Neural cell (in vitro differentiated cells): ENCODE data around the gene PUM1.

Source experiments
- EP300 ChIP-seq: fragments of 450-650 bp; conservative IDR thresholded peaks from 2 replicates; pipeline ENCODE4 v1.6.1; 2014; ENCODE audit warnings: antibody characterized with exemption, mild to moderate bottlenecking, moderate library complexity; ENCODE audit not compliant: poor library complexity, severe bottlenecking
- EZH2 ChIP-seq: fragments of 200-600, 300-800 bp; shearing (Covaris generic), sonication (generic); IDR thresholded peaks from 2 replicates; pipeline ENCODE4 v1.6.1; 2014; ENCODE audit warnings: antibody characterized with exemption, low read length, borderline replicate concordance, mild to moderate bottlenecking; ENCODE audit not compliant: insufficient read depth, poor library complexity, severe bottlenecking
- POLR2AphosphoS5 ChIP-seq: IDR thresholded peaks from 2 replicates; pipeline ENCODE4 v1.6.1; 2012
- RAD21 ChIP-seq: fragments of 450-650 bp; conservative IDR thresholded peaks from 2 replicates; pipeline ENCODE4 v1.6.1; 2014; ENCODE audit warnings: antibody characterized with exemption, mild to moderate bottlenecking, moderate library complexity
- SMC3 ChIP-seq: fragments of 450-650 bp; conservative IDR thresholded peaks from 2 replicates; pipeline ENCODE4 v1.6.1; 2014; ENCODE audit warnings: antibody characterized with exemption, mild to moderate bottlenecking, moderate library complexity; ENCODE audit not compliant: poor library complexity
- TF ChIP-seq, protein P1 (sequence below): fragments of 450-650 bp; IDR thresholded peaks from 2 replicates; pipeline ENCODE4 v1.5.1; 2014; ENCODE audit warnings: antibody characterized with exemption, mild to moderate bottlenecking, moderate library complexity; ENCODE audit not compliant: poor library complexity, severe bottlenecking
- TF ChIP-seq, protein P2 (sequence below): IDR thresholded peaks from 2 replicates; pipeline ENCODE4 v1.6.1; 2012; ENCODE audit warnings: borderline replicate concordance

DNA sequence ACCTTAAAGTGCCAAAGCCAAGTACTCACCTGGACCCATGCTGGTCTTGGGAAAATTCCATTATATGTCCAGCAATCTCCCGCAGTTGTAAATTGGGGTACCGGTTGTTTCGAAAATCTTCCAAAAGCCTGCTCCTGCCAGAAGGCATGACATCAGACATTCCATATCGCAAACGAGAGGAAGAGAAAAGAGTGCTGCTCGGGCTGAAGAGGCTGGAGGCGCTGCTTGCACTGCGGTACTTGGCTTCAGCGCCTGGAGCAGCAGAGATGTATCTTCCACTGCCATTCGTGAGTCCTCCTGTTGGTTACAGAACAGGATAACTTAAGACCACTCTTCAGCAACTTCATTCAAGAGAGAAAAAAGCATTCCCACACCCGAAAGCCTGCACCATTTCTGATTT lies 111.8 kb downstream of the PUM1 start:
- TF ChIP-seq, protein P1, sequence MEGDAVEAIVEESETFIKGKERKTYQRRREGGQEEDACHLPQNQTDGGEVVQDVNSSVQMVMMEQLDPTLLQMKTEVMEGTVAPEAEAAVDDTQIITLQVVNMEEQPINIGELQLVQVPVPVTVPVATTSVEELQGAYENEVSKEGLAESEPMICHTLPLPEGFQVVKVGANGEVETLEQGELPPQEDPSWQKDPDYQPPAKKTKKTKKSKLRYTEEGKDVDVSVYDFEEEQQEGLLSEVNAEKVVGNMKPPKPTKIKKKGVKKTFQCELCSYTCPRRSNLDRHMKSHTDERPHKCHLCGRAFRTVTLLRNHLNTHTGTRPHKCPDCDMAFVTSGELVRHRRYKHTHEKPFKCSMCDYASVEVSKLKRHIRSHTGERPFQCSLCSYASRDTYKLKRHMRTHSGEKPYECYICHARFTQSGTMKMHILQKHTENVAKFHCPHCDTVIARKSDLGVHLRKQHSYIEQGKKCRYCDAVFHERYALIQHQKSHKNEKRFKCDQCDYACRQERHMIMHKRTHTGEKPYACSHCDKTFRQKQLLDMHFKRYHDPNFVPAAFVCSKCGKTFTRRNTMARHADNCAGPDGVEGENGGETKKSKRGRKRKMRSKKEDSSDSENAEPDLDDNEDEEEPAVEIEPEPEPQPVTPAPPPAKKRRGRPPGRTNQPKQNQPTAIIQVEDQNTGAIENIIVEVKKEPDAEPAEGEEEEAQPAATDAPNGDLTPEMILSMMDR, result no peak
- TF ChIP-seq EP300 (no peak), SMC3 (no peak), EZH2 (no peak), POLR2AphosphoS5 (no peak), RAD21 (no peak)
- TF ChIP-seq, protein P2, sequence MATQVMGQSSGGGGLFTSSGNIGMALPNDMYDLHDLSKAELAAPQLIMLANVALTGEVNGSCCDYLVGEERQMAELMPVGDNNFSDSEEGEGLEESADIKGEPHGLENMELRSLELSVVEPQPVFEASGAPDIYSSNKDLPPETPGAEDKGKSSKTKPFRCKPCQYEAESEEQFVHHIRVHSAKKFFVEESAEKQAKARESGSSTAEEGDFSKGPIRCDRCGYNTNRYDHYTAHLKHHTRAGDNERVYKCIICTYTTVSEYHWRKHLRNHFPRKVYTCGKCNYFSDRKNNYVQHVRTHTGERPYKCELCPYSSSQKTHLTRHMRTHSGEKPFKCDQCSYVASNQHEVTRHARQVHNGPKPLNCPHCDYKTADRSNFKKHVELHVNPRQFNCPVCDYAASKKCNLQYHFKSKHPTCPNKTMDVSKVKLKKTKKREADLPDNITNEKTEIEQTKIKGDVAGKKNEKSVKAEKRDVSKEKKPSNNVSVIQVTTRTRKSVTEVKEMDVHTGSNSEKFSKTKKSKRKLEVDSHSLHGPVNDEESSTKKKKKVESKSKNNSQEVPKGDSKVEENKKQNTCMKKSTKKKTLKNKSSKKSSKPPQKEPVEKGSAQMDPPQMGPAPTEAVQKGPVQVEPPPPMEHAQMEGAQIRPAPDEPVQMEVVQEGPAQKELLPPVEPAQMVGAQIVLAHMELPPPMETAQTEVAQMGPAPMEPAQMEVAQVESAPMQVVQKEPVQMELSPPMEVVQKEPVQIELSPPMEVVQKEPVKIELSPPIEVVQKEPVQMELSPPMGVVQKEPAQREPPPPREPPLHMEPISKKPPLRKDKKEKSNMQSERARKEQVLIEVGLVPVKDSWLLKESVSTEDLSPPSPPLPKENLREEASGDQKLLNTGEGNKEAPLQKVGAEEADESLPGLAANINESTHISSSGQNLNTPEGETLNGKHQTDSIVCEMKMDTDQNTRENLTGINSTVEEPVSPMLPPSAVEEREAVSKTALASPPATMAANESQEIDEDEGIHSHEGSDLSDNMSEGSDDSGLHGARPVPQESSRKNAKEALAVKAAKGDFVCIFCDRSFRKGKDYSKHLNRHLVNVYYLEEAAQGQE, result no peak
